SU-DHL-6 (cell line): ENCODE data around the gene ZSCAN30.

Experiments
- H2AFZ ChIP-seq: fragments of 200-600 bp; sonication (generic); 2 replicates; pipeline ENCODE4 v1.6.1; 2014; ENCODE audit warnings: low read depth, mild to moderate bottlenecking, moderate library complexity, mixed read lengths, antibody characterized with exemption, low read length; ENCODE audit not compliant: severe bottlenecking
- H3F3A ChIP-seq: fragments of 200-600 bp; shearing (Covaris generic); 2 replicates; pipeline ENCODE4 v1.6.0; 2016; ENCODE audit warnings: antibody characterized with exemption, mild to moderate bottlenecking; ENCODE audit not compliant: insufficient read depth
- H3K27ac ChIP-seq: fragments of 200-600 bp; sonication (generic); 2 replicates; pipeline ENCODE4 v1.5.1; 2016; ENCODE audit warnings: low read depth, mild to moderate bottlenecking, low read length, moderate library complexity, mixed read lengths
- H3K27me3 ChIP-seq: fragments of 200-600 bp; sonication (generic), shearing (Covaris generic); 2 replicates; pipeline ENCODE4 v1.6.0; 2014; ENCODE audit warnings: mild to moderate bottlenecking, low read length
- H3K36me3 ChIP-seq: fragments of 200-600 bp; sonication (generic); 2 replicates; pipeline ENCODE4 v1.6.1; 2014; ENCODE audit warnings: mild to moderate bottlenecking, low read length, mixed read lengths
- H3K4me2 ChIP-seq: fragments of 300-600, 200-600 bp; shearing (Covaris generic), sonication (generic); 2 replicates; pipeline ENCODE4 v1.6.0; 2014; ENCODE audit warnings: low read length, low read depth, mild to moderate bottlenecking; ENCODE audit not compliant: poor library complexity, severe bottlenecking
- H3K4me3 ChIP-seq: fragments of 200-600 bp; sonication (generic); 2 replicates; pipeline ENCODE4 v1.5.1; 2014; ENCODE audit warnings: antibody characterized with exemption, low read length, mild to moderate bottlenecking, mixed read lengths; ENCODE audit not compliant: insufficient read depth, poor library complexity, severe bottlenecking
- H3K79me2 ChIP-seq: fragments of 200-600 bp; sonication (generic); 2 replicates; pipeline ENCODE4 v1.6.1; 2014; ENCODE audit warnings: mild to moderate bottlenecking, low read length, moderate library complexity; ENCODE audit not compliant: insufficient read depth
- H3K9ac ChIP-seq: fragments of 200-600 bp; sonication (generic); 2 replicates; pipeline ENCODE4 v1.7.0; 2014; ENCODE audit warnings: mild to moderate bottlenecking, low read length
- H3K9me2 ChIP-seq: fragments of 200-600 bp; sonication (generic); replicated peaks from 2 replicates; pipeline ENCODE4 v1.6.1; 2014; ENCODE audit warnings: low read length; ENCODE audit not compliant: insufficient read depth
- H3K9me3 ChIP-seq: fragments of 200-600 bp; sonication (generic); 2 replicates; pipeline ENCODE4 v1.6.1; 2014; ENCODE audit warnings: low read length, mixed read lengths; ENCODE audit not compliant: insufficient read depth
- H4K20me1 ChIP-seq: fragments of 200-600 bp; sonication (generic); 2 replicates; pipeline ENCODE4 v1.6.1; 2014; ENCODE audit warnings: low read depth, mild to moderate bottlenecking, antibody characterized with exemption, low read length, moderate library complexity, mixed read lengths
- CTCF ChIP-seq: fragments of 200-600 bp; sonication (generic); IDR thresholded peaks from one replicate; pipeline ENCODE4 v1.5.1; 2017; ENCODE audit warnings: antibody characterized with exemption, mild to moderate bottlenecking, low read length, moderate library complexity; ENCODE audit not compliant: insufficient read depth, poor library complexity, severe bottlenecking
- EZH2phosphoT487 ChIP-seq: fragments of 200-600 bp; sonication (generic), shearing (Covaris generic); conservative IDR thresholded peaks from 2 replicates; pipeline ENCODE4 v1.6.1; 2018; ENCODE audit warnings: mild to moderate bottlenecking, antibody characterized with exemption, low read length, moderate library complexity, mixed read lengths

ZSCAN30 gene

GRCh38 chr18:35290094-35290735, at the start of gene ZSCAN30:
TSS of gene ZSCAN30 (minus strand) at chr18:35290229. CDS start at chr18:35264352, 25,877 bp downstream.
- H3K27me3 ChIP-seq, result no peaks in the 10 kb centered on the region
- peaks cover 79% of the 10 kb centered on the region for H3K79me2 ChIP-seq
- H3K9me2 ChIP-seq, result no peaks in the 10 kb centered on the region
- TF ChIP-seq EZH2phosphoT487 (no peak), CTCF (no peak)
- peak within 1 kb of the TSS; percentile 84 for H3K9ac ChIP-seq
- no peaks in the 10 kb centered on the region for H4K20me1 ChIP-seq
- H3K27ac ChIP-seq, result peak within 1 kb of the TSS; percentile 44
- 0 out of 2 replicates have a peak, but pooled peaks cover 3% of the 10 kb centered on the region for H3K9me3 ChIP-seq
- no peaks in the 10 kb centered on the region for H3F3A ChIP-seq
- H3K4me2 ChIP-seq, result peak within 1 kb of the TSS; percentile 77
- H3K4me3 ChIP-seq, result peak within 1 kb of the TSS; percentile 77
- peaks cover 18% of the 10 kb centered on the region; the same call in 1 of the 2 replicates for H3K36me3 ChIP-seq
- H2AFZ ChIP-seq, result peak within 1 kb of the TSS; percentile 93

- Histone ChIP-seq H3K27me3 (no peaks in the 10 kb centered on the region), H3K4me2 (no peak overlapping the region), H3K9ac (no peak overlapping the region), H3F3A (no peaks in the 10 kb centered on the region; the same call in 1 of the 2 replicates), H4K20me1 (peaks cover 46% of the 10 kb centered on the region), H3K27ac (no peak overlapping the region), H3K36me3 (peaks cover 85% of the 10 kb centered on the region), H3K9me2 (no peaks in the 10 kb centered on the region), H3K79me2 (peaks cover 42% of the 10 kb centered on the region), H3K9me3 (no peaks in the 10 kb centered on the region), H3K4me3 (no peak overlapping the region), H2AFZ (no peak overlapping the region)
- TF ChIP-seq EZH2phosphoT487 (no peak), CTCF (no peak)
Observed at GRCh38 chr18:35337286-35337685, 47.3 kb upstream of the ZSCAN30 start.

GRCh38 chr18:35335866-35336265, 45.8 kb upstream of the ZSCAN30 start:
- H2AFZ ChIP-seq, result no peak overlapping the region
- H3K36me3 ChIP-seq, result peaks cover 87% of the 10 kb centered on the region
- H3K4me2 ChIP-seq, result no peak overlapping the region
- no peak overlapping the region for H3K4me3 ChIP-seq
- H3K9me3 ChIP-seq, result no peaks in the 10 kb centered on the region
- no peak overlapping the region for H3K9ac ChIP-seq
- no peaks in the 10 kb centered on the region for H3K9me2 ChIP-seq
- H3K79me2 ChIP-seq, result peaks cover 27% of the 10 kb centered on the region
- TF ChIP-seq EZH2phosphoT487 (no peak), CTCF (no peak)
- H4K20me1 ChIP-seq, result peaks cover 34% of the 10 kb centered on the region
- H3K27me3 ChIP-seq, result no peaks in the 10 kb centered on the region
- no peak overlapping the region for H3K27ac ChIP-seq
- H3F3A ChIP-seq, result no peaks in the 10 kb centered on the region; the same call in 1 of the 2 replicates
